T-helper 2 cell treated with Interferon-gamma antibody and Interleukin-4, amounts not matched to agents 5 μg/mL and 100 μg/mL, for 36 hours (primary cell): Measurements from ENCODE around the gene ERBB3.
A peak's percentile ranks its signal among the peaks of the same experiment; 100 is the strongest.

ENCODE experiments used
- DNase-seq: peaks from one replicate; pipeline ENCODE4 v3.0.0; 2021; ENCODE audit warnings: low spot score
- H3K27ac Mint-ChIP-seq: one replicate; pipeline ENCODE4 v1.8.0; 2021; ENCODE audit warnings: mild to moderate bottlenecking, mixed read lengths
- H3K27me3 Mint-ChIP-seq: one replicate; pipeline ENCODE4 v1.8.0; 2021; ENCODE audit warnings: low read depth, mixed read lengths
- H3K36me3 Mint-ChIP-seq: one replicate; pipeline ENCODE4 v1.8.0; 2021; ENCODE audit warnings: low read depth, mixed read lengths
- H3K4me1 Mint-ChIP-seq: one replicate; pipeline ENCODE4 v1.8.0; 2021; ENCODE audit warnings: low read depth, mixed read lengths
- H3K4me3 Mint-ChIP-seq: one replicate; pipeline ENCODE4 v1.8.0; 2022; ENCODE audit warnings: mild to moderate bottlenecking, moderate library complexity, mixed read lengths
- H3K9me3 Mint-ChIP-seq: one replicate; pipeline ENCODE4 v1.8.0; 2021; ENCODE audit warnings: mixed read lengths

ERBB3 gene

DNA sequence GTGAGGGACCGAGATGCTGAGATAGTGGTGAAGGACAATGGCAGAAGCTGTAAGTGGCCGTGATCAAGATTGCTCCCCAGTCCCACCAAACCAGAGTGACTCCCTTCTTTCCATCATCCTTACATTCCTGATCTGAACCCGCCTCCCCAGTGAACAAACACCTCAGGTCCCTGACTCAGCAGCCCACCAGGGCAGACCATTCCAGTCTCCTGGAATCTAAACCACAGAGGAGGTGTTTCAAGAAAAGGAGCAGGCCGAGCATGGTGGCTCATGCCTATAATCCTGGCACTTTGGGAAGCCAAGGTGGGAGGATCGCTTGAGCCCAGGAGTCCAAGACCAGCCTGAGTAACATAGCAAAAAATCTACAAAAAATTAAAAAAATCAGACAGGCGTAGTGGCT lies 6.6 kb downstream of the ERBB3 start:
- no peak overlapping the region for H3K4me3 Mint-ChIP-seq
- no peaks in the 10 kb centered on the region for H3K36me3 Mint-ChIP-seq
- no peak for DNase-seq
- H3K4me1 Mint-ChIP-seq: peaks cover 5% of the 10 kb centered on the region
- H3K27ac Mint-ChIP-seq: no peak overlapping the region
- no peaks in the 10 kb centered on the region for H3K9me3 Mint-ChIP-seq
- H3K27me3 Mint-ChIP-seq: peaks cover 26% of the 10 kb centered on the region

DNA sequence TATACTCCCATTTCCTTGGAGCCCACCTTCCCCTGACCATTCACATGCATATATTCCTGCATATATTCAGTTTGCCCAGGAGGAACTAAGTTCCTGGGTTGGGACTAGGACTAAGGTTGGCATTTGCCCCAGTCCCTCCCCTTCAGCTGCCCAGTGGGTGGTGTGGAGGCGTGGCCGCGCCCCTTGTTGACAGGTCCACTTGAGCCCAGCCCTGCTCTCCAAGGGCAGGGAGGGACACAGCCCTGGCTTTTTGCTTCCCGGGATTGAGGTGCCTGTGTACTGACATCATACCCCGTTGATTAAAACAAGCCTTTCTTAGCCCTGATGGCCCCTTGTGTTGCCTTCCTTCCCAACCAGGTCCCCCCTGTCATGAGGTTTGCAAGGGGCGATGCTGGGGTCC lies 7.3 kb downstream of the ERBB3 start:
- H3K36me3 Mint-ChIP-seq: no peaks in the 10 kb centered on the region
- H3K27ac Mint-ChIP-seq: no peak overlapping the region
- peaks cover 20% of the 10 kb centered on the region for H3K27me3 Mint-ChIP-seq
- no peaks in the 10 kb centered on the region for H3K9me3 Mint-ChIP-seq
- H3K4me3 Mint-ChIP-seq: no peak overlapping the region
- no peak for DNase-seq
- H3K4me1 Mint-ChIP-seq: peaks cover 5% of the 10 kb centered on the region

DNA sequence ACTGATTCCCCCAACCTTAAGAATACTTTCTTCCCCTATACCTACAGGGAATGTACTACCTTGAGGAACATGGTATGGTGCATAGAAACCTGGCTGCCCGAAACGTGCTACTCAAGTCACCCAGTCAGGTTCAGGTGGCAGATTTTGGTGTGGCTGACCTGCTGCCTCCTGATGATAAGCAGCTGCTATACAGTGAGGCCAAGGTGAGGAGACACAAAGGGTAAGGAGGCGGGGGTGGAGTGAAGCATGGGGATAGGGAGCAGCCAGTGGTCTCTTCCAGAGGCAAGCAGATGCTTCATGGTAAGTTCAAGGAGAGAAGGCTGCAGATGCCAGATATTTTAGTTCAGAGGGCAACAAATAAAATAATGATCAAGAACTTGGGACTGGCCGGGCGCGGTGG lies 17.8 kb downstream of the ERBB3 start:
- no peak overlapping the region for H3K27ac Mint-ChIP-seq
- H3K36me3 Mint-ChIP-seq: no peaks in the 10 kb centered on the region
- peaks cover 26% of the 10 kb centered on the region for H3K27me3 Mint-ChIP-seq
- H3K9me3 Mint-ChIP-seq: no peaks in the 10 kb centered on the region
- H3K4me1 Mint-ChIP-seq: peaks cover 13% of the 10 kb centered on the region
- DNase-seq: no peak
- H3K4me3 Mint-ChIP-seq: no peak overlapping the region

DNA sequence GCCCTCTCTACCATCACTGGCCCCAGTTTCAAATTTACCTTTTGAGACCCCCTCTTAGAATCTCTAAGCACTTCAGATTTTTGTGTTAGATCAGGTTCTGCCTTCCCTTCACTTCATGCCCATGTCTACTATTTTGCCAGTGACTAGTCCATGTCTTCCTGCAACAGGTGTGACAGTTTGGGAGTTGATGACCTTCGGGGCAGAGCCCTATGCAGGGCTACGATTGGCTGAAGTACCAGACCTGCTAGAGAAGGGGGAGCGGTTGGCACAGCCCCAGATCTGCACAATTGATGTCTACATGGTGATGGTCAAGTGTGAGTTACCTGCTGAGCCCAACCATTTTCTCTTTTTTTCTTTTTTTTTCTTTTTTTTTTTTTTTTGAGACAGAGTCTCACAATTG lies 18.6 kb downstream of the ERBB3 start:
- no peaks in the 10 kb centered on the region for H3K36me3 Mint-ChIP-seq
- H3K9me3 Mint-ChIP-seq: no peaks in the 10 kb centered on the region
- H3K4me1 Mint-ChIP-seq: peaks cover 22% of the 10 kb centered on the region
- no peak overlapping the region for H3K4me3 Mint-ChIP-seq
- peaks cover 21% of the 10 kb centered on the region for H3K27me3 Mint-ChIP-seq
- H3K27ac Mint-ChIP-seq: no peak overlapping the region
- DNase-seq: no peak

DNA sequence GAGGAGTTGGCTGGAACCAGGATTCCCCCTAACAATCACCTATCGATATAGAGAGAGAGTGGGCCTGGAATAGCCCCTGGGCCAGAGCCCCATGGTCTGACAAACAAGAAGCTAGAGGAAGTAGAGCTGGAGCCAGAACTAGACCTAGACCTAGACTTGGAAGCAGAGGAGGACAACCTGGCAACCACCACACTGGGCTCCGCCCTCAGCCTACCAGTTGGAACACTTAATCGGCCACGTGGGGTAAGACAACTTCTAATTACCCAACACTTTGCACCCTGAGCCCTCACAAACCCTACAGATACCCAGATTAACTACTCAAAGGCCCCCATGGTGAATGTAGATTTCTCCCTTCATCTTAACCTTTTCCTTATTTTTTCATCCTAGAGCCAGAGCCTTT lies 19.8 kb downstream of the ERBB3 start:
- Mint-ChIP-seq H3K4me1 (peaks cover 26% of the 10 kb centered on the region), H3K9me3 (no peaks in the 10 kb centered on the region), H3K27me3 (peaks cover 21% of the 10 kb centered on the region), H3K4me3 (no peak overlapping the region), H3K36me3 (peaks cover 4% of the 10 kb centered on the region), H3K27ac (no peak overlapping the region)
- DNase-seq: no peak

DNA sequence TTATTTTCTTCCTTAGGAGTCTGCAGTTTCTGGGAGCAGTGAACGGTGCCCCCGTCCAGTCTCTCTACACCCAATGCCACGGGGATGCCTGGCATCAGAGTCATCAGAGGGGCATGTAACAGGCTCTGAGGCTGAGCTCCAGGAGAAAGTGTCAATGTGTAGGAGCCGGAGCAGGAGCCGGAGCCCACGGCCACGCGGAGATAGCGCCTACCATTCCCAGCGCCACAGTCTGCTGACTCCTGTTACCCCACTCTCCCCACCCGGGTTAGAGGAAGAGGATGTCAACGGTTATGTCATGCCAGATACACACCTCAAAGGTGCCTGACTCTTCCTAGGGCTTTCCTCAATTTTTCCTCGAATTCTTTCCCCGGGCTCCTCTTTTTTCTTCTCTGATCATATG lies 21.1 kb downstream of the ERBB3 start:
- no peak for DNase-seq
- peaks cover 12% of the 10 kb centered on the region for H3K27me3 Mint-ChIP-seq
- peaks cover 33% of the 10 kb centered on the region for H3K4me1 Mint-ChIP-seq
- no peak overlapping the region for H3K4me3 Mint-ChIP-seq
- H3K9me3 Mint-ChIP-seq: no peaks in the 10 kb centered on the region
- H3K27ac Mint-ChIP-seq: peak overlapping the region; percentile 34
- H3K36me3 Mint-ChIP-seq: peaks cover 12% of the 10 kb centered on the region

GRCh38 chr12:56102683-56103065 lies 22.7 kb downstream of the ERBB3 start:
- peaks cover 26% of the 10 kb centered on the region for H3K36me3 Mint-ChIP-seq
- H3K9me3 Mint-ChIP-seq: no peaks in the 10 kb centered on the region
- DNase-seq: no peak
- H3K27me3 Mint-ChIP-seq: peaks cover 2% of the 10 kb centered on the region
- peak overlapping the region; percentile 99 for H3K4me3 Mint-ChIP-seq
- peaks cover 45% of the 10 kb centered on the region for H3K4me1 Mint-ChIP-seq
- peak overlapping the region; percentile 93 for H3K27ac Mint-ChIP-seq

GRCh38 chr12:56103066-56103711 lies 23.2 kb downstream of the ERBB3 start:
- H3K9me3 Mint-ChIP-seq: no peaks in the 10 kb centered on the region
- DNase-seq: peak; percentile 20
- peaks cover 45% of the 10 kb centered on the region for H3K4me1 Mint-ChIP-seq
- peak overlapping the region; percentile 99 for H3K4me3 Mint-ChIP-seq
- H3K27me3 Mint-ChIP-seq: no peaks in the 10 kb centered on the region
- H3K27ac Mint-ChIP-seq: peak overlapping the region; percentile 93
- H3K36me3 Mint-ChIP-seq: peaks cover 29% of the 10 kb centered on the region

GRCh38 chr12:56103823-56104108 lies 23.8 kb downstream of the ERBB3 start:
- peaks cover 45% of the 10 kb centered on the region for H3K4me1 Mint-ChIP-seq
- H3K36me3 Mint-ChIP-seq: peaks cover 35% of the 10 kb centered on the region
- no peak for DNase-seq
- peak overlapping the region; percentile 99 for H3K4me3 Mint-ChIP-seq
- peak overlapping the region; percentile 93 for H3K27ac Mint-ChIP-seq
- no peaks in the 10 kb centered on the region for H3K9me3 Mint-ChIP-seq
- no peaks in the 10 kb centered on the region for H3K27me3 Mint-ChIP-seq

GRCh38 chr12:56104109-56104814 lies 24.3 kb downstream of the ERBB3 start, which contains the start of gene PA2G4:
PA2G4 (plus strand) TSS chr12:56104559; CDS start chr12:56104738, 179 bp downstream.
- Mint-ChIP-seq H3K27me3 (no peaks in the 10 kb centered on the region), H3K9me3 (no peaks in the 10 kb centered on the region), H3K4me3 (peak within 1 kb of the TSS; percentile 99), H3K4me1 (peaks cover 45% of the 10 kb centered on the region), H3K27ac (peak within 1 kb of the TSS; percentile 93), H3K36me3 (peaks cover 37% of the 10 kb centered on the region)
- peak; percentile 98 for DNase-seq

DNA sequence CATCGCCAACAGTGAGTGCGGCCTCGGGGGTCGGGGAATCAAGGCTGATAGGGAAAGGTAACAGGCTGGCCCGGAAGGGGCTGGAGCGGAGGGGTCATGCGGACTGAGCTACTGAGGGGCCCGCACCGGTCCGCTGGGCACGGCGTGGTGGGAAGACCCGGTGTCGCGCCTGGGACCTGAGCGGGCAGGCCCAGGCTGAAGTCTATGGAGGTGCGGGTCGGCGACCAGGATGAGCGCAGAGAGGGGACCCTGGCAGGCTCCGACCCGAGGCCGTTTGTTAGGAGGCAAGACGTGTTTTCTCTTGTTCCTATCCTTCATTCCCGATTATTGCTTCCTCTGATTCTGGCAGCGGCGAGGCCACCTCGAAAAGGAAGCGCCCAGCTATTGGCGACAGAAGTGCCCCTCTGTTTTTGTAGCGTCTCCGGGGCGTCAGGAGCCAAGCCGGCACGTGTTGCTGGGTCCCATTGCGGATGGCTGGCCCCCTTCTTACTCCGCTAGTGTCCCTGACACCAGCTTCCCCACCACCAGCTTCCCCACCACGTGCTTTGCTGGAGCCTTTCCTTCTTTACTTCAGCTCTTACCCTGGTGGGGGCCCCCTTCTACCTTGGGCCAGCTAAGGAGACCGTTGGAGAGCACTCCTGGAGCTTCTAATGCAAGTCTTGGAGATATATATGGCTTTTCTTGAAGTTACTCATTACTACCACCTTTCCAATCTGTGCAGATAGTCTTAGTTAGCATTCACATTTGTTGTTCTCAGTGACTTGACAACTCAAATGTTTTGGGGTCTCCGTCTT lies 25.0 kb downstream of the ERBB3 start:
- Mint-ChIP-seq H3K27me3 (no peaks in the 10 kb centered on the region), H3K4me1 (peaks cover 42% of the 10 kb centered on the region), H3K4me3 (peak overlapping the region; percentile 99), H3K9me3 (no peaks in the 10 kb centered on the region), H3K27ac (peak overlapping the region; percentile 93), H3K36me3 (peaks cover 43% of the 10 kb centered on the region)
- no peak for DNase-seq

DNA sequence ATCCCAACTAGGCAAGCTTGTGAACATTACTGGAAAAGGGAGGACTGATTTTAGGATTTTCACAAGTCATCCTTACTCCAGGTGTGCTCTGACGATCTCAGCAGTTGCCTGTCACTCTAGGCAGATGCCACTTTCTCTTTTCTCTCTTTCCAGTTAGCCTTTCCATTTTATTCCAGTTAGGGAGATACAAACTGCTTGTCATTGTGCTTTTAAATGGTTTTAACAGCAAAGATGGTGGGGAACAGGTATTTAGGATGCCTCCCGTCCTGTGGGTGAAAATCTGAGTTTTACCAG lies 25.6 kb downstream of the ERBB3 start:
- Mint-ChIP-seq H3K9me3 (no peaks in the 10 kb centered on the region), H3K36me3 (peaks cover 48% of the 10 kb centered on the region), H3K27ac (peak overlapping the region; percentile 93), H3K4me3 (peak overlapping the region; percentile 99), H3K27me3 (no peaks in the 10 kb centered on the region), H3K4me1 (peaks cover 41% of the 10 kb centered on the region)
- no peak for DNase-seq

DNA sequence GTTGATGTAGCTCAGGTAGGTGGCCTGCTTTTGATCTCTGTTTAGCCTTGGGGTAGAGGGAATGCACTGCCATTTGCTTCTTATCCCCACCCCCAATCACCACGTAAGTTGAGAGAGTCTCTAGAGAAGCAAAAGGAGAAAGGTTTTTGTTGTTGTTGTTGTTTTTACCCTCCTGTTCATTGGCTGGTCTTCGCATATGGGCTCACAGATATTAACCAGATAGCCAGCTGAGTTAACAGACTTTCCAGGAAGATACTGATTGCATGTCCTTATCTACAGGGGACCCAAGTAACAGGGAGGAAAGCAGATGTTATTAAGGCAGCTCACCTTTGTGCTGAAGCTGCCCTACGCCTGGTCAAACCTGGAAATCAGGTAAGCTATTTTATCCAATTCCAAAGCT lies 27.3 kb downstream of the ERBB3 start:
- H3K4me1 Mint-ChIP-seq: peaks cover 38% of the 10 kb centered on the region
- peak overlapping the region; percentile 59 for H3K27ac Mint-ChIP-seq
- no peak for DNase-seq
- peak overlapping the region; percentile 58 for H3K4me3 Mint-ChIP-seq
- no peaks in the 10 kb centered on the region for H3K9me3 Mint-ChIP-seq
- H3K36me3 Mint-ChIP-seq: peaks cover 63% of the 10 kb centered on the region
- H3K27me3 Mint-ChIP-seq: no peaks in the 10 kb centered on the region

DNA sequence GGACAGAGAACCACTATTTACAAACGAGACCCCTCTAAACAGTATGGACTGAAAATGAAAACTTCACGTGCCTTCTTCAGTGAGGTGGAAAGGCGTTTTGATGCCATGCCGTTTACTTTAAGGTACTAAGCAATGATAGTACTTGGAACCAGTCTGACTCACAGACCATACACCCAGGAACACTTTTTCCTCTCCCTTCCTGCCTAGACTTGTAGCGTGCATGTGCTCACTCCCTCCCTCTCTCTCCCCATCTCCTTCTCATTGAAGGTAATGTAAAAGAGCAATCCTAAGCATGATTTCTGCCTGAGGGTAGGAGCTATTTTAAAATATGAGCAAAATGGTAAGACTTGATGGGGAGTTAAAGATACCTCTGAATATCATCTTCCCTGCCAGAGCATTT lies 30.6 kb downstream of the ERBB3 start:
- H3K27ac Mint-ChIP-seq: no peak overlapping the region
- H3K4me3 Mint-ChIP-seq: no peak overlapping the region
- H3K9me3 Mint-ChIP-seq: no peaks in the 10 kb centered on the region
- peaks cover 76% of the 10 kb centered on the region for H3K36me3 Mint-ChIP-seq
- peaks cover 25% of the 10 kb centered on the region for H3K4me1 Mint-ChIP-seq
- no peaks in the 10 kb centered on the region for H3K27me3 Mint-ChIP-seq
- no peak for DNase-seq
